Measurements from ENCODE around the gene DOK7.
"Not testable (repeated sequence)": the region's sequence is repeated elsewhere in the genome, so short reads cannot be mapped to it uniquely, and the experiment has no call there.

The DOK7 gene

DNA sequence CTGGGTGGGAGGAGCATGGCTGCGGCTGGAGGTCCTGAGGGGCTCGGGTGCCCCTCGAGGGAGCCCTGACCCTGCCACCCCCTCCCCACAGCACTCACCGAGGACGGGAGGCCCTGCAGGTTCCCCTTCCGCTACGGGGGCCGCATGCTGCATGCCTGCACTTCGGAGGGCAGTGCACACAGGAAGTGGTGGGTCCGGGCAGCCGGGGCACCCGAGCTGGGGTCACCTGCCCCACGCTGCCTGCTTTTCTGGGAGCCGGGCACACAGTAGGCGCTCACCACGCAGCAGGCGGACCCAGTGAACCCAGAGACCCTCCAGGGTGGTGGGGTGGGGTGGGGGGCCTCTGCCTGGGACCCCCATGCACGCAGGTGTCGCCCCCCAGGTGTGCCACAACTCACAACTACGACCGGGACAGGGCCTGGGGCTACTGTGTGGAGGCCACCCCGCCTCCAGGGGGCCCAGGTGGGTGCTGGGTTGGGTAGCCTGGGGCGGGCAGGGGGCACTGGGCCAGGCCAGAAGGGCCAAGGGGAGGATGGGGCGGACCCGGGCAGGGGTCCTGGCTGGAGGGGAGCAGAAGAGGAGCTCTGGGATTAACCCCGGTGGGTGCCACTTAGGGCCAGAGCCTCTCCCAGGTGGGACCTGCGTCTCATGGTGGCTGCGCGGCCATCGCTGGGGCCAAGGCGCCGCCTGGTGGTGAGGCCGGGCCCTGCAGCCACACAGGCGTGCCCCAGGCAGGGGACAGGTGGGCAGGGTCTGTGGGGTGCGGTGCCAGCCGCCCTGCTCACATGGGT, 20.0 kb upstream of the DOK7 start:
- peak; percentile 37 for DNase-seq (ENCODE audit: low read depth)

DNA sequence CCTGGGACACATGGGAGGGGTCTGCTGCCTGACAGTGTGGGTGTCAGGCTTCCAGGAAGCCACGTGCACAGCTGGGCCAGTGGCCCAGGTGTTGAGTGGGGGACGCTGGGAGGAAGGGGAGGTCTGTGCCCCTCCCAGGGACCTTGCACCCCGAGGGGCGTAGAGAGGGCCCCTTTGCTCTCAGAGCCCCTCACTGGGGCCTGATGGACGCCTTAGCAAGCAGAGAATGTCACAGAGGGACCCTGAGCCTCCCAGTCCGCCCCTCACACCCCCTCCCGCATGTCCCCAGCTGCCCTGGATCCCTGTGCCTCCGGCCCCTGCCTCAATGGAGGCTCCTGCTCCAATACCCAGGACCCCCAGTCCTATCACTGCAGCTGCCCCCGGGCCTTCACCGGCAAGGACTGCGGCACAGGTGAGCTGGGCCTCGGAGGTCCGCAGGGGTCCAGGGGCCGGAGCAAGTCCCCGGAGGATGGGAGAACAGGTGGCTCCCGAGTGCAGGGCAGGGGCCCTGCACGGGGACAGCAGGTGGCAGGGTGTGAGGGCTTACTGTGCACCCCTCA, 19.3 kb upstream of the DOK7 start:
- no peak for DNase-seq (ENCODE audit: low read depth)

DNA sequence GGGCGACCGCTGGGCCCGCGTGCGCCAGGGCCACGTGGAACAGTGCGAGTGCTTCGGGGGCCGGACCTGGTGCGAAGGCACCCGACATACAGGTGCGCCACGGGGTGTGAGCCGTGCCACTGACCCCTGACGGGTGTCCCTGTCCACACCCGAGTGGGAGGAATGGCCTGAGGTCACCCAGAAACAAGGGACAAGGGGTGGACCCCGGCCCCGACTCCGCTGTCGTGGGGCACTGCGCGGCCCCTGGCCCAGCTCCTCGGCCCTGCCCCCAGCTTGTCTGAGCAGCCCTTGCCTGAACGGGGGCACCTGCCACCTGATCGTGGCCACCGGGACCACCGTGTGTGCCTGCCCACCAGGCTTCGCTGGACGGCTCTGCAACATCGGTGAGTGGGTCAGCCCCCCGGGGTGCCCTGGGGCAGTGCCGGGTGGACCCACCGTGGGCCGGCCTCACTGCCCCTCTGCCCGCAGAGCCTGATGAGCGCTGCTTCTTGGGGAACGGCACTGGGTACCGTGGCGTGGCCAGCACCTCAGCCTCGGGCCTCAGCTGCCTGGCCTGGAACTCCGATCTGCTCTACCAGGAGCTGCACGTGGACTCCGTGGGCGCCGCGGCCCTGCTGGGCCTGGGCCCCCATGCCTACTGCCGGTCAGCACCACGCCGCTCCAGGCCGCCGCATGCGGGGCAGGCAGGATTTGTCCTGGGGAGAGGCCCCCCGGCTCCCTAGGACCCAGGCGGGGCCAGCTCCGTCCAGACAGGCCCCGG, 18.6 kb upstream of the DOK7 start:
- no peak for DNase-seq (ENCODE audit: low read depth)

DNA sequence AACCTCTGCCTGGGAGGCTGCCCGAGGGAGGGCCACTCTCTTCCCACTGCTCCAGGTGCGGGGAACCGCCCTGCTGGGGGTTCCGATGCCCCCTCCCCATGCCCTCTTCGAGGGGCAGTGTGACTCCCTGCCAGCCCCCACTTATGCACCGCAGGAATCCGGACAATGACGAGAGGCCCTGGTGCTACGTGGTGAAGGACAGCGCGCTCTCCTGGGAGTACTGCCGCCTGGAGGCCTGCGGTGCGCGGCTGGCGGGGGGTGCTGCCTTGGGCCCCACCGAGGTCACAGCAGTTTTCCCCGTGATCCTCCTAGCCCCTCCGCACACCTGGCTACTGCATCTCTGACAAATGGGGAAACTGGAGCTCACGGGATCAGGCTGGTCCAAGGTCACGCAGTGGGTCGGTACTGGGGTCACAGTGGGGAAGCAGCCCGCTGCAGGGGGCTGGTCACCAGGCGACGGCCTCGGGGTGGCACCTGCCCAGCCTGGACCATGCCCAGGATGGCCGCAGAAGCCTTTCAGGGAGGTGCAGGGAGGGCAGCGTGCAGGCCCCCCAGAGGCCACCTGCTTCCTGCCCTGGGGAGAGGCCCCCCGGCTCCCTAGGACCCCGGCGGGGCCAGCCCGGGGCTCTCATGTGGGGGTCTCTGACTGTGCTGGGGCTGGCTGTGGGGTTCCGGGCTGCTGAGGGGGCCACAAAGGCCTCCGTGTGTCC, 17.8 kb upstream of the DOK7 start:
- no peak for DNase-seq (ENCODE audit: low read depth)

DNA sequence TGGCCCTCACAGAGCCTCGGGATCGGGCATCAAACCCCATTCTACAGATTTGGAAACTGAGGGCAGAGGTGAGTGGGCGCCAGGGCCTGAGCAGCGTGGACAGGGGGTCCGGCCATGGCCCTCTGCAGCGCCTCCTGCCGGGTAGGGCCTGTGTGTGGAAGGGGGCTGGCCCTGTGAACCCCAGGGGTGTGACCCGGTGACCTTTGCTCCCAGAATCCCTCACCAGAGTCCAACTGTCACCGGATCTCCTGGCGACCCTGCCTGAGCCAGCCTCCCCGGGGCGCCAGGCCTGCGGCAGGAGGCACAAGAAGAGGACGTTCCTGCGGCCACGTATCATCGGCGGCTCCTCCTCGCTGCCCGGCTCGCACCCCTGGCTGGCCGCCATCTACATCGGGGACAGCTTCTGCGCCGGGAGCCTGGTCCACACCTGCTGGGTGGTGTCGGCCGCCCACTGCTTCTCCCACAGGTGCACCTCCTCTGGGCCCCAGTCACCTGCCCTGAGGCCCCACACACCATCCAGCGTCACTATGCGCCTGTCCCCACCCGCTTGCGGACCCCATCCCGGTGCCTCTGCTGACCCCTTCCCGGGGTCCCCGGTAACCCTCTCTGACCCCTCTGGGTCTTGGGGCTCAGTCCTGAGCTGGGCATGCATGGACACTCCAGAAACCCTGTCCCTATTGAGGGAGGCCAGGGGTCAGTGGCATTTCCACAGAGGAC, 17.1 kb upstream of the DOK7 start:
- DNase-seq (ENCODE audit: low read depth), result no peak

DNA sequence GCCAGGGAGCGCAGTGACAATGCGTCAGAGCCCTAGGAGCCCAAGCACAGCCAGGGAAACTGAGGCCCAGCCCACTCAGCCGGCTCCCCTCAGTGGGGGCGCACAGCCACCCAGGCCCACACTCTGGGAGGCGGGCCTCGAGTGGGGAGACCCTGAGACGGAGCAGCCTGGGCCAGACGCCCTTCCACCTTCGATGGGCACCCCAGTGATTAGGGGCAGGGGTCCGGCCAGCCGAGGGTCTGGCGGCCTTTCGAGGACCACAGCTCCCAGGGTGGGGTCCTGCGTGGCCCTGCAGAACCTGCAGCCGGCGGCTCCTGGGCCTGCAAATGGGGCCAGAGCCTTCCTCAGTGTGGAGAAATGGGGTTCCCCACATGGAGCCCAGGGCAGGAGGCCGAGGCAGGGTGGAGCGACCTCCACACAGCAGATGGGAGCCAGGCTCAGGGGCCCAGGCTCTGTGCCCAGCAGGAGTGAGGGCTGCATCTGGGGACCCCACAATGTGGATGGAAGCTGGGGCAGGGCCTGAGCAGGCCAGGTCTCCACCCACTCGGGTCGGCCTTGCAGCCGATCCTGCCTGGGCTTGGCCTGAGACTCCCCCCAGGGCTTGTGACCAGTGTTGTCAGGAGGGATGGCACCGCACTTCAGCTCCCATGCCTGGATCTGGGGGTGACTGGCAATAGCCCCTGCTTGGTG, 16.3 kb upstream of the DOK7 start:
- no peak for DNase-seq (ENCODE audit: low read depth)

DNA sequence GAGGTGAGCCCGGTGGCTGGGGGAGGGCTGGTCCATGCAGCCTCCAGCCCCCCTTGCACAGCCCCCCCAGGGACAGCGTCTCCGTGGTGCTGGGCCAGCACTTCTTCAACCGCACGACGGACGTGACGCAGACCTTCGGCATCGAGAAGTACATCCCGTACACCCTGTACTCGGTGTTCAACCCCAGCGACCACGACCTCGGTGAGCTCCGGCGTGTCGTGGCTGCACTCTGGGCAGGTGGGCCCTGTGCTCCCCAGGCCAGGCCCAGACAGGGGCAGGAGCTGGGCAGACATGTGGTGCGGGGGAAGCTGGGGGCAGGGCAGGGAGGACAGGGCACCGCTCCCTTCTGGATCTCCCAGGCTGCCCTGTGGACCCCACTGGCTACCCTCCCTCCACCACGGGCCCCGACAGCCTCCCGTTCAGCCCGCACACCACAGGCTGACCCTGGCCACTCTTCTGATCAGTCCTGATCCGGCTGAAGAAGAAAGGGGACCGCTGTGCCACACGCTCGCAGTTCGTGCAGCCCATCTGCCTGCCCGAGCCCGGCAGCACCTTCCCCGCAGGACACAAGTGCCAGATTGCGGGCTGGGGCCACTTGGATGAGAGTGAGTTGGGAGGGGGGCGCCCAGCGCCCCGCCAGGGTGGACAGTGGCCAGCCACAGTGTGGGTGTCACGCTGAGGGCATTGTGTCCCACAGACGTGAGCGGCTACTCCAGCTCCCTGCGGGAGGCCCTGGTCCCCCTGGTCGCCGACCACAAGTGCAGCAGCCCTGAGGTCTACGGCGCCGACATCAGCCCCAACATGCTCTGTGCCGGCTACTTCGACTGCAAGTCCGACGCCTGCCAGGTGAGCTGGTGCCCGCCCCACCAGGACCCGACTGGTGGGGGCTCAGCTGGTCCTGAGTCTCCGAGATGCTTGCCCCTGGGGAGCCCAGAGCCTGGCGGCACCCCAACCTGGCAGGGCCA, 15.4 kb upstream of the DOK7 start:
- DNase-seq (ENCODE audit: low read depth), result no peak

DNA sequence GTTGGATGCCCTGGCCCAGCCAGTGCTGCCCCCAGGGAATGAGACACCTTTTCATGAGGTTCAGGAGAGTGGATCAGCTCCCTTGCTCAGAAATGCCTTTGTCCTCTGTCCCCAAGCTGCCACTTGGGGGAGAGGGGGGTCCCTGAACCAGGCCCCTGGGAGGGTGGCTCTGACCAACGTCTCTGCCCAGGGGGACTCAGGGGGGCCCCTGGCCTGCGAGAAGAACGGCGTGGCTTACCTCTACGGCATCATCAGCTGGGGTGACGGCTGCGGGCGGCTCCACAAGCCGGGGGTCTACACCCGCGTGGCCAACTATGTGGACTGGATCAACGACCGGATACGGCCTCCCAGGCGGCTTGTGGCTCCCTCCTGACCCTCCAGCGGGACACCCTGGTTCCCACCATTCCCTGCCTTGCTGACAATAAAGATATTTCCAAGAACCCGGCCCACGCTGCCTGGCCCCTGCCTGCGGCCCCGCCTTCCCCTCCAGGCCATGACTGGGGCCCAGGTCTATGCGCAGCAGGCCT, 14.0 kb upstream of the DOK7 start:
- no peak for DNase-seq (ENCODE audit: low read depth)

DNA sequence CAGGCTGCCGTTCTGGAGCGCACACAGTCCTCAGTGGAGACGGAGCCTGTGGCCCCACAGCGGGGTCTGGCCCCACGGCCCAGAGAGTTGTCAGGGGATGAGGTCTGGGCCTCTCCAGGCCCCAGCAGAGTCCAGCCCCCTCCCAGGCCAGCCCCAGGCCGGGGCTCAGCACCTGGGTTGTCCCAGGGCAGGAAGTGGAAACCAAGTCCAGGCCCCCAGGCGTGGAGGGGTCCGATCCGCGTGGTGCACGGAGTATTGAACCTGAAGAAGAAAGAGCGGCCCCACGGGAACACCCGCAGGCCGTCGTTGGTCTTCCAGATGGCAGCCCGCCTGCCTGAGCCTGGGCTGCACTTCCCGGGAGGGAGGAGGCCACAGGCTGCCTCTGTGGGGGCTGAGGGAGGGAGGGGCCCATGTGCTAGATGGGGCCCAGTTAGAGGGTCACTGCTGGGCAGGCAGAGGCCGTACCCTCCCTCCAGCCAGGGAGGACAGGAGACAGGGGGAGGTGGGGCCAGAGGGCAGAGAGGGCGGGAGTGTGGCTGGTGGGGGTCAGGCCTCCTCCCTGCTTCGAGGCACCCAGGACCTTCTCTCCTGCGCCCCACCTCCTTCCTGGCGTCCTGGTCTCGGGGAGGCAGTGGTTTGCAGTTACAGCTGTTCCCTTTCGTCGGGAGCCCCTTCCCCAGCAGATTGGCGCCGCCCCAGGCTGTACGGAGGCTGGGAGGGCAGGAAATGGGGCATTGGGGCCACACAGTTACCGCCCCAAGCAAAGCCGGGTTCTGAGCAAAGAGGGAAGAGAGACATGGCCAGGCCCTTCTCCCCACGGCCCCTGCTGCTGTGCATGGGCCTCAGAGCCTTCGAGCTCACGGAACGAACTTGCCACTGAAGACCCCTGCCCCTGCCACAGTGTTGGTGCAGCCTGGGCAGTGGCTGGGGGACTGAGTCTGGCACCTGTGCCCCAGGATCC, 13.3 kb upstream of the DOK7 start:
- no peak for DNase-seq (ENCODE audit: low read depth)

DNA sequence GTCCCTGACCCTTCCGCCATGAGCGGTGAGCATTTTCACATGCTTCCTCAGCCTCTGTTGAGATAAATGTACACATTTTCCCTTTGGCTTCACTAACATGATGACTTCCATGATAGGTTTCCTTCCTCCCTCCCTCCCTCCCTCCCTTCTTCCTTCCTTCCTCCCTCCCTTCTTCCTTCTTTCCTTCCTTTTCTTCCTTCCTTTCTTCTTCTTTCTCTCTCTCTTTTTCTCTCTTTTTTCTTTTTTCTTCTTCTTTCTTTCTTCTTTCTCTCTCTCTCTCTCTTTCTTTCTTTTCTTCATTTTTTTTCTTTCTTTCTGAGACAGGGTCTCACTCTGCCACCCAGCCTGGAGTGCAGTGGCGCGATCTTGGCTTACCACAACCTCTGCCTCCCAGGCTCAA, 12.5 kb upstream of the DOK7 start:
- DNase-seq (ENCODE audit: low read depth), result no peak

DNA sequence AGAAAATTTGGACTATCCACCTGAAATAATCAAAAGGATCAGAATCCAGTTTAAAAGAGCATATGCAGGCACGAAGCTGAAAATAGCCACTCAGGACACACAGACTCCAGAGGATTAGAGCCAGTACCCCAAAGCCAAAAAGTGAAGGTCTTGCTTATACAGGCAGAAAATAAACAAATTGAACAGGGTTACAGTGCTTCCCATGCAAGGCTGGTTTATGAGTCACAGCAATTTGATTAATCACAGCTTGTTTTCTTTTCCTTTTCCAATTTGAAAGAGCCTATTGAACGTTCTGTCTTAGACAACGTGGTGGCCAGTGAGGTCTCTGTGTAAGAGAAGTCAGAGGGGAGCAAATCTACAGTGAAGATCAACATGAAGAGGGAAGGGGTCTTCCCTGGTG, 11.2 kb upstream of the DOK7 start:
- no peak for DNase-seq (ENCODE audit: low read depth)

DNA sequence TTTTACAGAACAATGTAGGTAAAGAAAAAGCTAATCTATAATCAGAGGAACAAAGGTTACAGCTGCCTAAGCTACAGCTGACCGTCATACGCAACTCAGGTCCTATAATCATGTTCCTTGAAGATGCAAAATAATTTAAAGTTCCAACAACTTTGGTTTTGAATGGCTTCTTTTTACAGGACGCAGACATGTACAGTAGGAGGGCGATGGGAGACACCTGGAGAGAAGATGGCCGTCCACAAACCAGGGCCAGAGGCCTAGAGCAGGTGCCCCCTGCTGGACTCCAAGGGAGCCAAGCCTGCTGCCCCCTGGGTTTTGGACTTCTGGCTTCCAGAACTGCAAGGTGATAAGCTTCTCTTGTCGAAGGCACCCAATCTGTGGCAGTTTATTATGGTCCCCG, 10.7 kb upstream of the DOK7 start:
- DNase-seq (ENCODE audit: low read depth), result no peak

DNA sequence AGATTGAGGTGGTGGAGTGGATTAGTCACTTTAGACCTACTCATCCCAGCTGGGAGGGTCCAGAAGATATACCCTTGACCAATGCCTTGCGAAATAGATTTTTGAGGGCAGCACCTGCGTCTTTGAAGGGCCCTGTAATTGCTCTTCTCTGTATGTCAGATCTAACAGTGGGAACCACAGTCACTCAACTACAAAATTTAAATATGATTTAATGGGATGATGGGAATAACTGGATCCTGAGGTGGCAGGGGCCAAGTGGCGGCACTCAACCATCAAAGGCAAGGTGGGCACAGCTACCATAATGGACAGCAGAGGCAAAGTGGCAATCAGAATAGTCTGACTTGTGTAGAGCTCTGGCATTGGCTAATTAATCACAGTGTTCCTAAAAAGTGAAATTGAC, 7.5 kb upstream of the DOK7 start:
- not testable (repeated sequence) for DNase-seq (ENCODE audit: low read depth)

DNA sequence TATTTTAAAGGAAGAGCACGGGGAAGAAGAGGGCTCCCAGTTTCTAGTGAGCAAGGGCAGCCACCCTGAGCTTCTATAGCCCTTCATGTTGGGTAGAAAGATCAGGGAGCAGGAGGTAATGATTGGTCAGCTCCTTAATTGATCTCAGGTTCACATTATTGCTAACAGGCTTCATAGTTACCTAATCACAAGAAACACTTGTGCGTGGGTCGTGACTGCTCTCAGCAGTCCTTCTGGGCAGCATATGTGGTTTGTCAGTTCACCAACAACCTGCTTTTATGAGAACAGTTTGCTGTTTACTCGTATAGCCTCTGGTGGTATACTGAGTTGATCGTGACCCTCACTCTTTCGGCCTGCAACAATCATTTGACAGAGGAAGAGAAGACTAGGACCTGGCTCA, 4.7 kb upstream of the DOK7 start:
- no peak for DNase-seq (ENCODE audit: low read depth)

DNA sequence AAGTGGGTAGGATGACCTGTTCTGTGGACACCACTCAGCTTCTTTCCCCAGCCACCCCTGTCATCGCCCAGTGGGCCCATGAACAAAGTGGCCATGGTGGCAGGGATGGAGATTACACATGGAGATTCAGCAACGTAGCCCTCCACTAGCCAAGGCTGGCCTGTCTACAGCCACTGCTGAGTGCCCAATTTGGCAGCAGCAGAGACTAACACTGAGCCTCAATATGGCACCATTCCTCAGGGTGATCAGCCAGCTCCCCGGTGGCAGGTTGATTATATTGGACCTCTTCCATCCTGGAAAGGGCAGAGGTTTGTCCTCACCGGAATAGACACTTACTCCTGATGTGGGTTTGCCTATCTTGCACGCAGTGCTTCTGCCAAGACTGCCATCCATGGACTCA, 4.0 kb upstream of the DOK7 start:
- not testable (repeated sequence) for DNase-seq (ENCODE audit: low read depth)

DNA sequence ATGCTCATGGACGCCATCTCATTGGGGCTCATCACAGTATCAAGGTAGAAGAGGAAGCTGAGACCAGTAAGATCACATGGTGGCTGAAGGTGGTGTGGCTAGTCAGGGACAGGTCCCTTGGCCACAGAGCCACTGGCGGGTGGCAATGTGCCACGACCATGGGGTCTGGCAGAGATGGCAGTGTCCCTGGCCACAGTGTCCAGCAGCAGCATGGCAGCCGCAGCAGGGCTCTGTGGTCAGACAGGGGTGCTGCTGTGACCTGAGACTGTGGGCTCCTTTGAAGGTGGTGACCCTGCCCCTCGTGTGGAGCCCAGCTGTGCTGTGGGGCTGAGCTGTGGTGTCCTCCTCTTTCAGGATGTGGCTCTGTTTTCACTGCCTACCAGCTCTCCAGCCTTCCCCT, 2.2 kb upstream of the DOK7 start:
- no peak for DNase-seq (ENCODE audit: low read depth)

DNA sequence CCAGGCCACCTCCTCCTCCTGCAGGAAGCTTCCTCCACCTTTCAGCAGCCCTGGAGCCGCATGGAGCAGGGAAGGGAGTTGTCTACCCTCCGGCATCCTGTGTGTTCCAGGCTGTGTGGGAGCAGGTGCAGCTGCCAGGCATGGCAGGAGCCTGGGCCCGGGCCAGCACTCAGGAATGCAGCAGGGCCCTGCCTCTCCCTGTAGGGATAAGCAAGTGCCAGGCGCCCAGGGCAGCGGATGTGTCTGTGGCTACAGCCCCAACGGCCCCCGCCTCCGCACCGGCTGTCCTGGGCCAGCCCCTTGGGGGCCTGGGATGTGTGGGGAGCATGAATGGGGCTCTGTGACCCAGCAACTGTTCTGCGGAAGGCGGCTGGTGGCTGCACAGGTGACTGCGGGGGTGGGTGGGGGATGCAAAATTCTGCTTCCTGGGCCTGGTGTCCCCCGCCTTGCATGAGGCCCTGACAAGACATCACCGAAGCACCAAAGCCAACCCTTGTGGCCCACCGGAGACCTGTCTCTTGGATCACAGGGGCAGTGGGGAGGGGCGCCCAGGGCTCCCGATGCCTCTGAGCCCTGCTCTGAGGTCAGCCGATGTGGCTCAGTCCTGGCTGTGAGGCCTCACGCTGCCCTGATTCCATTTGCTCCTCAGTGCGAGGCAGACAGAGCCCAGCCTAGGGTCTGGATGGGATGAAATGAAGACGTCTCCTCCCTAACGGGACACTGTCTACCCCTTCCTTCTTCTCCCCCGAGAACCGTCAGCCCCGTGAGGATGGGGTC, 1.4 kb upstream of the DOK7 start:
- no peak for DNase-seq (ENCODE audit: low read depth)

DNA sequence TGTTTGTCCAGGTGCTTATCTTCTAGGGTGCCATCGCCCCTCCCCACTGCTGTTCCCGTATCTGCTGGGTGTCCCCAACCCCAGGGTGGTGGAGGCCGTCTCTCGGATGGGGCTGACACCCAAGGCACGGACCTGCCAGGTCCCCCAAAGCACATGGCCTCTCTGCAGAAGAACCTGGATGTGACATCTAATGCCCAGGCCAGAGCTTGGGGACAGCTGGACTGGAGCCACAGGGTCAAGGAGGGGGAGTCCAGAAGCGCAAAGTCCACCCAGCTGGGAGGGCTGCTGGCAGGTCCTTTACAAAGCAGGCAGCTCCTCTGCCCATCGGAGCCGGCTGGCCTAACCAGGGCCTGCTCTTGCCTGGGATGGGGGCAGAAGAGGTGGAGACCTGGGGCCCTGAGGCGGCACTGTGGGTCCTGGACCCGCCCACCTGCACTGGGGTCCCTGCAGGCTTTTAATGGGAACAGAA, 751 bp upstream of the DOK7 start:
- DNase-seq (ENCODE audit: low read depth), result no peak
